B cell (primary cell): ENCODE results near the gene ADGRA3.

Experiments used
- CTCF ChIP-seq: fragments of 200-600 bp; IDR thresholded peaks from one replicate; pipeline ENCODE4 v1.8.0; 2022; ENCODE audit warnings: antibody characterized with exemption, mild to moderate bottlenecking
- EZH2 ChIP-seq: IDR thresholded peaks from 2 replicates; pipeline ENCODE4 v1.6.1; 2012; ENCODE audit warnings: borderline replicate concordance, low read depth, mild to moderate bottlenecking, moderate library complexity, low read length; ENCODE audit not compliant: insufficient read depth, poor library complexity, severe bottlenecking

DNA sequence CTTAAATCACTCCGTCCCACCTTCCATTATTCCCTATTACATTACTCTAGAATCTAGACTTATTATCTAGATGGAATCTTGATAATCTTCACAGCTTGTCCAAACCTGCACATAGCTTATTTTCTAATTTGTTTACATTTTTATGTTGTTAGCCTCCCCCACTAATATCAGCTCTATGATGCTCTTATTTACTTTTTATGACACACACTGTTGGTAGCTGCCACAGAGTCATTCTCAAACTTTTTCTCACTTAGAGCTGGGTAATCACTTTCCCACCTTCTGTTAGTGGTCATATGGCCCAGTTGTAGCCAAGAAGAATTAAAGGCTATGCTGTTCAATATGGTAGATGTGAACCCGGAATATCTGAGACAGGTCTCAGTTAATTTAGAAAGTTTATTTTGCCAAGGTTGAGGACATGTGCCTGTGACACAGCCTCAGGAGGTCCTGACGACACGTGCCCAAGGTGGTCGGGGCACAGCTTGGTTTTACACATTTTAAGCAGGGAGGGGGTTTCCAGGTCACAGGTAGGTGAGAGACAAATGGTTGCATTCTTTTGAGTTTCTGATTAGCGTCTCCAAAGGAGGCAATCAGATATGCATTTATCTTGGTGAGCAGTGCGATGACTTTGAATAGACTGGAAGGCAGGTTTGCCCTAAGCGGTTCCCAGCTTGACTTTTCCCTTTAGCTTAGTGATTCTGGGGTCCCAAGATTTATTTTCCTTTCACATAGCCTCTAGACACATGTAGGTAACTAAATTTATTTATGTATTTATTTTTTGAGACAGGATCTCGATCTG lies 7.0 kb upstream of the ADGRA3 start:
- no peak for TF ChIP-seq CTCF
- TF ChIP-seq EZH2: no peak
